GM12865 (cell line): ENCODE results near the gene CDK9.

Source experiments
- DNase-seq: peaks from one replicate; pipeline ENCODE4 v3.0.0; 2010; ENCODE audit warnings: low read depth
- H3K4me3 ChIP-seq: 2 replicates; pipeline ENCODE4 v1.5.1; 2011; ENCODE audit warnings: mild to moderate bottlenecking, low read depth, low read length, control low read depth
- CTCF ChIP-seq: IDR thresholded peaks from 2 replicates; pipeline ENCODE4 v1.5.1; 2011; ENCODE audit warnings: low read length, control low read depth, low read depth, inconsistent platforms; ENCODE audit not compliant: insufficient read depth; ENCODE audit errors: missing control alignments

CDK9 gene

GRCh38 chr9:127763918-127764384, 21.9 kb upstream of the CDK9 start:
- TF ChIP-seq CTCF = peak; percentile 42
- no peak overlapping the region for H3K4me3 ChIP-seq

GRCh38 chr9:127765418-127765817, 20.4 kb upstream of the CDK9 start:
- TF ChIP-seq CTCF = no peak
- no peak overlapping the region for H3K4me3 ChIP-seq
- DNase-seq = no peak

More at GRCh38 chr9:127763918-127764384, 21.9 kb upstream of the CDK9 start:
- DNase-seq = peak; percentile 51

DNA sequence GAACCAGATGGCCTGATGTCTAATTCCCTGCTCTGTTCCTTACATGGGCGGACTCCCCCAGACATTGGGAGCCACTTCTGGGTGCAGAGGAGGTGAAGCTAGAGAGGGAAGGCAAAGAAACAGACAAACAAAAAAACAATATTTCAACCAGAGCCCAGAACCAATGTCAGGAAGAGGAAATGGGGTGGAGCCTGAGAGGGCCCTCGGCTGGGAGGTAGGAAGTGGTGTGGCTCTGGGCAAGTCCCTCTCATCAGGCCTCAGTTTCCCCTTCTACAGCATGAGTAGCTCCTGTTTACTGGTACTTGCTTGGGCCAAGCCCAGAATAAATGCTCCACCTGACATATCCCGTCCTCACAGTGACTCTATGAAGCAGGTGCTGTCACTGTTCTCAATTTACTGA, 18.4 kb upstream of the CDK9 start:
- no peak for DNase-seq
- no peak for TF ChIP-seq CTCF
- no peak overlapping the region for H3K4me3 ChIP-seq

DNA sequence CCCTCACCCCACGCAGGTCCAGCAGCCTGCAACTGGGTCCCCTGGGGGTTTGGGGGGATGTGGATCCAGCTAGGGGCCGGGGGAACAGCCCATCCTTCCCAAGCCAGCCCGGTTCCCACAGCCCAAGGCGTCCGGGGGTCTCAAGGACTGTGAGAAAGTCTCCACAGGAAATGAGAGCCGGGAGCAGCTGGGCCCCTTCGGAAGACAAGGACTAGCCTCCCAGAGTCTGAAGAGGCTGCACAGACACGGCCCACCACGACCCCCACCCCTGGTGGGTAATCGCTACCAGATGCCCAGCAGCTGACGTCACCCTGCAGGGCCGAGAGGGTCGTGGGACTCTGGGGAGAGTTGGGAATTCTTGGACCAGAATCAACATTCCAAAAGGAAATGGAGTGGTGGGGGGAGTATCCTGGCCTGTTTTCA, 17.9 kb upstream of the CDK9 start:
- no peak overlapping the region for H3K4me3 ChIP-seq
- TF ChIP-seq CTCF = no peak
- no peak for DNase-seq

DNA sequence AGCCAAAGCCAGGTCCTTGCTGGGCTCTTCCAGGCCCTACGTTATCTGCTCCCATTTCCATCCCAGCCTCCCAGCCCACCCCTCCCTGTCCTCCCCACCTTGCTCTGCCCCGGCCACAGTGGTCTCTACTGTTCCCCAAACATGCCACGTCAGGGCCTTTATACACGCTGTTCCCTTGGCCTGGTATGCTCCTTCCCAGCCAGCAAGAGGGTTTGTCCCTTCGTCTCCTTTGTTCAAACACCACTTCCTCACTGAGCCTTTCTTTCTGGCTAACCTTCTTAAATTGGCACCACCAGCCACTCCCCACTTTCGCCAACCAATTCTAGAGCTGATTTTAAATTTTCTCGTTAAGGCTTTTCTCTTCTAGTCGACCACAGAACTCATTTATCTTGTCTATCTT, 17.1 kb upstream of the CDK9 start:
- H3K4me3 ChIP-seq = no peak overlapping the region
- DNase-seq = no peak
- TF ChIP-seq CTCF = no peak

- H3K4me3 ChIP-seq = no peak overlapping the region
- TF ChIP-seq CTCF = no peak
- DNase-seq = no peak
These were observed 16.7 kb upstream of the CDK9 start for GRCh38 chr9:127769101-127769500.

DNA sequence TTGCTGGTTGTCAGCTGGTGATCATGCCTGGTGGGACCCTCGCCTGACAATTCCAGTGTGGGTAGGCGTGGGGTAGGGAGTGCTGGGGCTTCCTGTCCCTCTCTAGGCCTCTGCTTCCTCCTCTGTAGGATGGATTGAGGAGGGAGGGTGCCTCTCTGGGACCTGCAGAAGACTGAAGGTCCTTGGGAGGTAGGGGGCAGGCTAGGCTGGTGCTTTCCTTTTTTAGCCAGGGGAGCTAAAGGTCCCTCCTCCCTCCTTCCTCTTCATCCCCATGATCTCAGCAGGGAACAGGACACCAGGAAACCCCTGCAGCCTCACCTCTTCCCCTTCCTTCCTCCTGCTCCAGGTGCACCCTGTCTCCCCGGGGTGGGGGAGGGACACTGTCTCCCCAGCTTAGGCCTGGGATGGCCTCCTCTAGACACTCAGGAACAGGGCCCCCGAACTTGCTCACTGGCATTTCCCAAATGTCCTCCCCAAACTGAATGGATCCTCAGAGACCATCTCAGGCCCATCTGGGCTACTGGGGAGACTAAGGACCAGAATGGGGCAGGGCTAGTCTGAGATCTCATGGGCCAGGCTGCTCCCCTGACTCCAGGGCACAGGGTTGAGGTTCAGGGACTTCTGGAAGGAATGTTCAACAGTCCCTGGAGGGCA, 15.8 kb upstream of the CDK9 start:
- H3K4me3 ChIP-seq = peak overlapping the region; percentile 66
- no peak for TF ChIP-seq CTCF

More for the DNA sequence above, 15.8 kb upstream of the CDK9 start:
- no peak for DNase-seq
